Peyer's patch (tissue), 4 donors: ENCODE data around the gene ANKHD1. TPM values are rescaled to one million over a fixed set of nuclear protein-coding genes. Genes with fewer than 3 reads are reported as not detected.
"Not testable (repeated sequence)": the region's sequence is repeated elsewhere in the genome, so short reads cannot be mapped to it uniquely, and the experiment has no call there.

Source experiments
- DNase-seq, 3 donors: peaks; one replicate each; pipeline ENCODE4 v3.0.0-alpha.2; 2017 to 2019
- H3K27ac ChIP-seq, 4 donors: fragments of 200-600 bp; sonication (generic); one replicate each; pipeline ENCODE4 v1.5.1; 2016 to 2019
- H3K27me3 ChIP-seq, 2 donors: fragments of 200-600 bp; sonication (generic); one replicate each; pipeline ENCODE4 v1.5.1; 2019
- H3K36me3 ChIP-seq, 3 donors: fragments of 200-600 bp; sonication (generic); one replicate each; pipeline ENCODE4 v1.5.1; 2016 to 2019
- H3K4me1 ChIP-seq, 4 donors: fragments of 200-600 bp; sonication (generic); one replicate each; pipeline ENCODE4 v1.5.1; 2016 to 2019
- H3K4me3 ChIP-seq, 4 donors: fragments of 200-600 bp; sonication (generic); 1 replicate in 3 of 4; 2 replicates in 1 of 4; pipeline ENCODE4 v1.5.1; 2016 to 2019; ENCODE audit warnings: mild to moderate bottlenecking in 1 of 4
- H3K9me3 ChIP-seq, 4 donors: fragments of 200-600 bp; sonication (generic); one replicate each; pipeline ENCODE4 v1.5.1; 2016 to 2019; ENCODE audit warnings: mild to moderate bottlenecking in 1 of 4
- POLR2A ChIP-seq, 2 donors: fragments of 450-650 bp; IDR thresholded peaks; one replicate each; pipeline ENCODE4 v1.5.1; 2017; ENCODE audit warnings: antibody characterized with exemption in 2 of 2, mild to moderate bottlenecking in 2 of 2, moderate library complexity in 2 of 2
- total RNA-seq, 4 donors: library from RNA; depleted of rRNA; stranded (reverse); fragments of >200 nt; gene quantifications; one replicate each; pipeline ENCODE4 v1.1.0, GENCODE V29; 2016
- TF ChIP-seq, protein P1 (sequence below), 6 experiments: fragments of 450-650 bp in 4 of 6; fragments of 200-600 bp in 2 of 6; sonication (generic) in 1 of 6; IDR thresholded peaks; one replicate each; pipeline ENCODE4 v1.5.1; 2017 to 2019; ENCODE audit warnings: antibody characterized with exemption in 6 of 6, mild to moderate bottlenecking in 3 of 6, moderate library complexity in 1 of 6

Gene ANKHD1
- total RNA-seq, 4 donors from 2014 or later, result 141 to 236 (median 211) TPM

DNA sequence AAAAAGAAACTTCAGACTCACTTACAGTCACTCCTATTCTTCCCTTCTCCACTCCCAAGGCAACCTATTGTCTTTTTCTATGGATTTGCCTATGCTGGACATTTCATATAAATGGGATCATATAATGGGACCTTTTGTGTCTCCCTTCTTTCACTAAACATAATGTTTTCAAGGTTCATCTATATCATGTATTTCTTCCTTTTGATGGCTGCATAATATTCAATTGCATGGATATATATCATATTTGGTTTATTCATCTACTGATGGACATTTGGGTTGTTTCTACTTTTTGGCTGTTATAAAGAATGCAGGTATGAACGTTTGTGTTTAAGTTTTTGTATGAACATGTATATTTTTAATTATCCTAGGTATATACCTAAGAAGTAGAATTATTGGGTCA is 30.6 kb downstream of the ANKHD1 start:
- Histone ChIP-seq H3K9me3 (no peaks in the 10 kb centered on the region), H3K4me3 (no peak overlapping the region), H3K27me3 (no peaks in the 10 kb centered on the region), H3K4me1 (peaks cover 0 to 9% (median 1%) of the 10 kb centered on the region in 4 donors), H3K27ac (no peak overlapping the region), H3K36me3 (peaks cover 0 to 15% (median 0%) of the 10 kb centered on the region in 3 donors)
- TF ChIP-seq POLR2A (IDR thresholded peaks at IDR 0.05), result no peak
- TF ChIP-seq, protein P1, sequence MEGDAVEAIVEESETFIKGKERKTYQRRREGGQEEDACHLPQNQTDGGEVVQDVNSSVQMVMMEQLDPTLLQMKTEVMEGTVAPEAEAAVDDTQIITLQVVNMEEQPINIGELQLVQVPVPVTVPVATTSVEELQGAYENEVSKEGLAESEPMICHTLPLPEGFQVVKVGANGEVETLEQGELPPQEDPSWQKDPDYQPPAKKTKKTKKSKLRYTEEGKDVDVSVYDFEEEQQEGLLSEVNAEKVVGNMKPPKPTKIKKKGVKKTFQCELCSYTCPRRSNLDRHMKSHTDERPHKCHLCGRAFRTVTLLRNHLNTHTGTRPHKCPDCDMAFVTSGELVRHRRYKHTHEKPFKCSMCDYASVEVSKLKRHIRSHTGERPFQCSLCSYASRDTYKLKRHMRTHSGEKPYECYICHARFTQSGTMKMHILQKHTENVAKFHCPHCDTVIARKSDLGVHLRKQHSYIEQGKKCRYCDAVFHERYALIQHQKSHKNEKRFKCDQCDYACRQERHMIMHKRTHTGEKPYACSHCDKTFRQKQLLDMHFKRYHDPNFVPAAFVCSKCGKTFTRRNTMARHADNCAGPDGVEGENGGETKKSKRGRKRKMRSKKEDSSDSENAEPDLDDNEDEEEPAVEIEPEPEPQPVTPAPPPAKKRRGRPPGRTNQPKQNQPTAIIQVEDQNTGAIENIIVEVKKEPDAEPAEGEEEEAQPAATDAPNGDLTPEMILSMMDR (IDR thresholded peaks at IDR 0.05), result no peak
- no peak for DNase-seq

GRCh38 chr5:140432916-140433315 is 31.3 kb downstream of the ANKHD1 start:
- no peak for TF ChIP-seq POLR2A (IDR thresholded peaks at IDR 0.05)
- TF ChIP-seq, protein P1 (IDR thresholded peaks at IDR 0.05), result no peak
- Histone ChIP-seq H3K27ac (no peak overlapping the region), H3K9me3 (no peaks in the 10 kb centered on the region), H3K36me3 (peaks cover 0 to 20% (median 0%) of the 10 kb centered on the region in 3 donors), H3K4me3 (no peak overlapping the region), H3K4me1 (peaks cover 0 to 9% (median 1%) of the 10 kb centered on the region in 4 donors), H3K27me3 (no peaks in the 10 kb centered on the region)
- no peak for DNase-seq

DNA sequence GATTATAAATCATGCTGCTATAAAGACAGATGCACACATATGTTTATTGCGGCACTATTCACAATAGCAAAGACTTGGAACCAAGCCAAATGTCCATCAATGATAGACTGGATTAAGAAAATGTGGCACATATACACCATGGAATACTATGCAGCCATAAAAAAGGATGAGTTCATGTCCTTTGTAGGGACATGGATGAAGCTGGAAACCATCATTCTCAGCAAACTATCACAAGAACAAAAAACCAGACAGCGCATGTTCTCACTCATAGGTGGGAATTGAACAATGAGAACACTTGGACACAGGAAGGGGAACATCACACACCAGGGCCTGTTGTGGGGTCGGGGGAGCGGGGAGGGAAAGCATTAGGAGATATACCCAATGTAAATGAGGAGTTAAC is 55.7 kb downstream of the ANKHD1 start:
- H3K27ac ChIP-seq, H3K4me1 ChIP-seq, H3K9me3 ChIP-seq, H3K4me3 ChIP-seq, H3K27me3 ChIP-seq, DNase-seq: not testable (repeated sequence)
- H3K36me3 ChIP-seq, result peaks cover 0 to 33% (median 0%) of the 10 kb centered on the region in 3 donors

- TF ChIP-seq, protein P1 (IDR thresholded peaks at IDR 0.05), result no peak
- no peak for TF ChIP-seq POLR2A (IDR thresholded peaks at IDR 0.05)
- H3K9me3 ChIP-seq, result no peaks in the 10 kb centered on the region
- no peaks in the 10 kb centered on the region for H3K27me3 ChIP-seq
- H3K27ac ChIP-seq, result no peak overlapping the region
- H3K36me3 ChIP-seq, result peaks cover 0 to 43% (median 0%) of the 10 kb centered on the region in 3 donors
- no peak overlapping the region for H3K4me3 ChIP-seq
- DNase-seq, result no peak
- H3K4me1 ChIP-seq, result no peaks in the 10 kb centered on the region
These were observed 65.5 kb downstream of the ANKHD1 start for GRCh38 chr5:140466981-140467742.

GRCh38 chr5:140468188-140468587 is 66.6 kb downstream of the ANKHD1 start:
- H3K4me1 ChIP-seq, result no peaks in the 10 kb centered on the region
- no peak for DNase-seq
- H3K9me3 ChIP-seq, result no peaks in the 10 kb centered on the region
- no peak overlapping the region for H3K4me3 ChIP-seq
- no peak overlapping the region for H3K27ac ChIP-seq
- no peak for TF ChIP-seq POLR2A (IDR thresholded peaks at IDR 0.05)
- TF ChIP-seq, protein P1 (IDR thresholded peaks at IDR 0.05), result no peak
- peaks cover 0 to 43% (median 0%) of the 10 kb centered on the region in 3 donors for H3K36me3 ChIP-seq
- H3K27me3 ChIP-seq, result no peaks in the 10 kb centered on the region

GRCh38 chr5:140469259-140469658 is 67.6 kb downstream of the ANKHD1 start:
- peaks cover 0 to 42% (median 0%) of the 10 kb centered on the region in 3 donors for H3K36me3 ChIP-seq
- no peaks in the 10 kb centered on the region for H3K4me1 ChIP-seq
- no peak overlapping the region for H3K4me3 ChIP-seq
- TF ChIP-seq, protein P1 (IDR thresholded peaks at IDR 0.05), result no peak
- TF ChIP-seq POLR2A (IDR thresholded peaks at IDR 0.05), result no peak
- no peaks in the 10 kb centered on the region for H3K9me3 ChIP-seq
- DNase-seq, result no peak
- H3K27me3 ChIP-seq, result no peaks in the 10 kb centered on the region
- H3K27ac ChIP-seq, result no peak overlapping the region
